HFF-Myc (cell line): ENCODE measurements around the gene FGF16.

Experiments used
- DNase-seq: peaks from one replicate; pipeline ENCODE4 v3.0.0-alpha.2; 2011; ENCODE audit warnings: low read depth; ENCODE audit errors: extremely low read depth
- H3K4me3 ChIP-seq: replicated peaks from 2 replicates; pipeline ENCODE4 v1.5.1; 2011; ENCODE audit warnings: low read depth, mild to moderate bottlenecking, control low read depth, low read length
- TF ChIP-seq, protein P1 (sequence below): IDR thresholded peaks from 2 replicates; pipeline ENCODE4 v1.5.1; 2012; ENCODE audit warnings: mild to moderate bottlenecking, low read depth, low read length, control low read depth; ENCODE audit errors: missing control alignments

Gene FGF16

DNA sequence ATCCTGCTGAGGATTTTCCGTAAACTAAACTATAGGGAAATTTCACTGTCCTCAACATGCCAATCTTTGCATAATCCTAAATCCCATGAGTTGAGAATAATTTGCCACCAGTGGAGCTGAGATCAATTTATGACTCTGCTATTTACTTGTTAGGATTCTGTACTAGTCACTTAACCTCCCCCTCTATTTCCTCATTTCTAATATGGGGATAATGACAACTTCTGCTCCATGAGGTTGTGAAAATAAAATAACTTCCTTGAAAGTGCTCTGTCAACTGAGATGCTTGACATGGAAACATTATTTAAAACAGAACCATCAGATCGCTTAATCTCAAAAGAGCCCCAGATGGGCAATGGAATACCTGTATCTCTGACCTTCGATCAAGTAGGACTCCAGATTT, 2.6 kb upstream of the FGF16 start:
- no peak overlapping the region for H3K4me3 ChIP-seq
- no peak for DNase-seq
- TF ChIP-seq, protein P1, sequence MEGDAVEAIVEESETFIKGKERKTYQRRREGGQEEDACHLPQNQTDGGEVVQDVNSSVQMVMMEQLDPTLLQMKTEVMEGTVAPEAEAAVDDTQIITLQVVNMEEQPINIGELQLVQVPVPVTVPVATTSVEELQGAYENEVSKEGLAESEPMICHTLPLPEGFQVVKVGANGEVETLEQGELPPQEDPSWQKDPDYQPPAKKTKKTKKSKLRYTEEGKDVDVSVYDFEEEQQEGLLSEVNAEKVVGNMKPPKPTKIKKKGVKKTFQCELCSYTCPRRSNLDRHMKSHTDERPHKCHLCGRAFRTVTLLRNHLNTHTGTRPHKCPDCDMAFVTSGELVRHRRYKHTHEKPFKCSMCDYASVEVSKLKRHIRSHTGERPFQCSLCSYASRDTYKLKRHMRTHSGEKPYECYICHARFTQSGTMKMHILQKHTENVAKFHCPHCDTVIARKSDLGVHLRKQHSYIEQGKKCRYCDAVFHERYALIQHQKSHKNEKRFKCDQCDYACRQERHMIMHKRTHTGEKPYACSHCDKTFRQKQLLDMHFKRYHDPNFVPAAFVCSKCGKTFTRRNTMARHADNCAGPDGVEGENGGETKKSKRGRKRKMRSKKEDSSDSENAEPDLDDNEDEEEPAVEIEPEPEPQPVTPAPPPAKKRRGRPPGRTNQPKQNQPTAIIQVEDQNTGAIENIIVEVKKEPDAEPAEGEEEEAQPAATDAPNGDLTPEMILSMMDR = no peak

DNA sequence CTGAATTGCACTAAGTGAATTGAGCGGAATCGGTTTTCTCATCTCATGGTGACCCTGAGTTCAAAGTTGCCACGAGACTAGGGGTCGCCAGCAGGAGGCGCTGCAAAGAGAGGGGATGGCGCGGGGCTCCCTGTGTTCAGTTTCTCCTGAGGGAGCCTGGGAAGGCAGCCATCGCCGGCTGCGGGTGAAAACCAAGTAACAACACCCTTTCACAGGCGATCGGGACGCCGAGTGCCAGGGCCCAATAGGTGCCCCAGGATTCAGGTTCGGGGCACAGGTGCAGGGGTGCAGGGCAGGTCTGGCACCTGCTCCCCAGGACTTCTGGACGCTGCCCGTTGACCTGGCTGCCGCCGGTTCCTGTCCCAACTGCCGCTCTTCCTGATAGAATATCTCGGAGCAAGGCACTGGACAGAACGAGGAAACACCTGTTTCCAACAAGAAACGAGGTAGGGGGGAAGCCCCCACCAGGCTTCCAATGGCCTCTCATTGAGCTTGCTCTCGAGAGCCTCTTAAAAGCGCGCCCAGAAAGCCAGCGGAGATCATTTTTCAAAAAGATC, 1.1 kb upstream of the FGF16 start:
- H3K4me3 ChIP-seq = peak overlapping the region; percentile 26
- no peak for DNase-seq
- TF ChIP-seq, protein P1 = no peak

DNA sequence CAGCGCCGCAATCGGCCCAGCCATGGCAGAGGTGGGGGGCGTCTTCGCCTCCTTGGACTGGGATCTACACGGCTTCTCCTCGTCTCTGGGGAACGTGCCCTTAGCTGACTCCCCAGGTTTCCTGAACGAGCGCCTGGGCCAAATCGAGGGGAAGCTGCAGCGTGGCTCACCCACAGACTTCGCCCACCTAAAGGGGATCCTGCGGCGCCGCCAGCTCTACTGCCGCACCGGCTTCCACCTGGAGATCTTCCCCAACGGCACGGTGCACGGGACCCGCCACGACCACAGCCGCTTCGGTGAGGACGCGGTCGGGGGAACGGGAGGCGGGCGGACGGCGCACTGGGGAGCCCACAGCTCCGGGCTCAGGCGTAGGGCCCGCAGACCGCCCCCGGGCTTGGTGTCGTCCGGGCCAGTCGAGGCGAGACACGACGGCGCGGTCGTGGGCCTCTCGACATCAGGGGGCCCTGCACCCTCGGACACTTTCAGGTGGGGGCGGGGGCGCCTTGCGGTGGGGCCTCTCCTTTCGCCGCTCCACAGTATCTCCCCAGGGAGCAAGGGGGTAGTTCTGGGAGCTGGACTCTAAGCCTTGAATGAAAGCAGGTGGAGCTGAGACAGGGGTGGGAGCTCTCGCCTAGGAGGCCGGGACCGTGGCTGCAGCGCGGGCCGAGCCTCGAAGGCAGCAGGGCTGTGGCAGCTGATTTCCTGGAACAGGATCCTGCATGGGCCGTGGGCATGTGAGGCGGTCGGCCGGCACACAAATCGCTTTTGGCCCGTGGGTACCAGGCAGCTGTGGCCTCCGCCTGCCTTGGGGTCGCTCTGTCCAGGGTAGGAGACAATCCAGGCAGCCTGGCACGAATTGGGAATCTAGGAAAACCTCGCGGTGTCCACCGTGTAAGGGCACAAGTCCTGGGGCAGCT, 722 bp downstream of the FGF16 start:
- TF ChIP-seq, protein P1 = no peak
- no peak overlapping the region for H3K4me3 ChIP-seq

DNA sequence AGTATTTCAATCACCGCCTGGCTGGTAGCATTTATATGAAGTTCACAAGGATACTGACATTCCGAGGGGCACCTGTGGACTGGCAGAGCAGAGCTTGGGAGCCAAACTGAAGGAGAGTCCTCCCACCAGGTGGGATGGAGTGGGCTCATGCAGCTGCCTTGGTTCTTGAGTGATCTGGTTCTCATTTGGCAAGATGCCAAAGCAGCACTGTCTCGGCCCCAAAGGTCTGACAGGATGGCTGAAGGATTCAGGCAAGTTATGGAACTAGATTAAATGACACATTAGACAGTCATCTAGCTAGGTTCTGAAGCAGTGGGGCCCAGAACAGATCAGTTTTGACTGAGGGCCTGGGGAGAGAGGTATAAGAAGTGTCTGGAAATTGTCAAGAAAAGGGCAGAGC, 3.2 kb downstream of the FGF16 start:
- no peak for DNase-seq
- no peak overlapping the region for H3K4me3 ChIP-seq
- TF ChIP-seq, protein P1 = no peak

More for the DNA sequence above, 722 bp downstream of the FGF16 start:
- no peak for DNase-seq

DNA sequence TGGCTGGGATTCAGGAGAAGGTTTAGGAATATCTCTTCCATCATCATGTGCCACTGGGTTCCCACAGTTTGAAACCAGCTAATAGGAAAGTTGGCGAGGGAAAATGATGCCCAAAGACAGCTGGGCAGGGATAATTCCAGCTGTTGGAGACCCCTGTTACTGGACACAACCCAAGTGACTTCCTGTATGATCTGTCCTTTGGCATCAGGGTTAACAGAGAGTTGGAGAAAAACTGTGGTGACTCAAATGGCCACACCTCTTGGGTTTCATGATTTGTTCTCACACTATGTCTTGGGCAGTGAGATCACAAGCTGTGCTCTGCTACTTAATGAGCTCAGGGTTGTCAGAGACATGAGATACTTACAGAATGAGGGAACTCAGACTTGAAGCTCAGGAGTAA, 3.8 kb downstream of the FGF16 start:
- peak; percentile 3 for DNase-seq
- H3K4me3 ChIP-seq = no peak overlapping the region
- TF ChIP-seq, protein P1 = no peak

DNA sequence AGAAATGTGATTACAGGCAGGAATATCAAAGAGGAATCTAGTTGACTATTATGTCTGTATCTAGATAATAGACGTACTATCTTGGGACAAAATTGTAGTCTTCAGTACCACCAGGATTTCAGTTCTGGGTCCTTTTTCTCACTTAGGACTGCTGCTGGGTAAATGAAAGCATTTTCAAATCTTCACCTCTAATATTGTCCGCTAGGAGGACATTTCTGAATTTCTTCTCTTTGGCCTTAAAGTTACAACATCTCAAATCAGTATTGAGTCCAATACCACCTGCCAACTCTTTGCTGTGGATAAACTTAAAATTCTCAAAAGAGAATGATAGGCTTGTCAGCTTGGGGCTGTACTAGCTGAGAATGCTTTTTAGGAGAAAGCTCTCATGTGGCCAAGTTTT, 6.0 kb downstream of the FGF16 start:
- H3K4me3 ChIP-seq = no peak overlapping the region
- TF ChIP-seq, protein P1 = no peak
- no peak for DNase-seq
